ENCODE data around the gene AHI1. TPM values are rescaled to one million over a fixed set of nuclear protein-coding genes. Genes with fewer than 3 reads are reported as not detected.

Gene AHI1
- total RNA-seq, 2 donors from 2014 or later, result 18.0 to 37.9 TPM

DNA sequence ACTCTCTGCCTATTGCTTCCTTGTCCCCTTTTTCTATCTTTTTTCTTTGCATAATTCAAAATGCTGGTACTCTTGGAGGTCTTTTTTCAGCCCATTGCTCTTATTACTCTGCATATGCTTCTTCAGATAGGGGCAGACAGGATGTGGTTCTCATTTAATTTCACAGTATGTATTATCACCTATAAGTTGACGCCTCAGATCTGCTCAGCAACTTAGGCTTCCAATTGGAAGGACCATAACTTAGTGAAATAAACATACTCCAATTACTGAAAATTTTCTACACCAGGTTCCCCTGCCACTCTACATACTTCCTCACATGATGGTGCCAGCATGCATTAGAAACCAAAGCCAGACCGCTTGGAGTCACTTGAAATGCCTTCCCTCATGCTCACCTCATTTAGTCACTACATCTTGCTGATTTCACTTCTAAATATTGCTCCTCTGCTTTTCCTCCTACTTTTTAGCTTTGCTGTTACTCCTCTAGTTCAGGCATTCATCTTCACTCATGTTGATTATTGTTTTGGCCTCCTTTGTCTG, 34.5 kb upstream of the AHI1 start:
- Histone ChIP-seq H3K27ac (no peak overlapping the region), H3K4me1 (replicated peaks) (no peaks in the 10 kb centered on the region), H3K4me3 (no peak overlapping the region), H3K27me3 (replicated peaks; ENCODE audit: insufficient read depth) (no peaks in the 10 kb centered on the region), H3K36me3 (no peaks in the 10 kb centered on the region), H3K9me3 (no peaks in the 10 kb centered on the region)
- TF ChIP-seq, protein P1, sequence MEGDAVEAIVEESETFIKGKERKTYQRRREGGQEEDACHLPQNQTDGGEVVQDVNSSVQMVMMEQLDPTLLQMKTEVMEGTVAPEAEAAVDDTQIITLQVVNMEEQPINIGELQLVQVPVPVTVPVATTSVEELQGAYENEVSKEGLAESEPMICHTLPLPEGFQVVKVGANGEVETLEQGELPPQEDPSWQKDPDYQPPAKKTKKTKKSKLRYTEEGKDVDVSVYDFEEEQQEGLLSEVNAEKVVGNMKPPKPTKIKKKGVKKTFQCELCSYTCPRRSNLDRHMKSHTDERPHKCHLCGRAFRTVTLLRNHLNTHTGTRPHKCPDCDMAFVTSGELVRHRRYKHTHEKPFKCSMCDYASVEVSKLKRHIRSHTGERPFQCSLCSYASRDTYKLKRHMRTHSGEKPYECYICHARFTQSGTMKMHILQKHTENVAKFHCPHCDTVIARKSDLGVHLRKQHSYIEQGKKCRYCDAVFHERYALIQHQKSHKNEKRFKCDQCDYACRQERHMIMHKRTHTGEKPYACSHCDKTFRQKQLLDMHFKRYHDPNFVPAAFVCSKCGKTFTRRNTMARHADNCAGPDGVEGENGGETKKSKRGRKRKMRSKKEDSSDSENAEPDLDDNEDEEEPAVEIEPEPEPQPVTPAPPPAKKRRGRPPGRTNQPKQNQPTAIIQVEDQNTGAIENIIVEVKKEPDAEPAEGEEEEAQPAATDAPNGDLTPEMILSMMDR (IDR thresholded peaks at IDR 0.05), result no peak
- TF ChIP-seq POLR2A (IDR thresholded peaks at IDR 0.05), result no peak
- no peak for TF ChIP-seq POLR2AphosphoS5 (IDR thresholded peaks at IDR 0.05)
- DNase-seq (ENCODE audit: low spot score), result no peak
- 95% methylated on average over 2 of the region's 2 CpGs for WGBS
- intact Hi-C loops (cut with DNase I), result loop anchor here (10.0 kb wide), 2 partner anchors 403 to 783 kb away; no protein-coding TSS in a partner anchor

DNA sequence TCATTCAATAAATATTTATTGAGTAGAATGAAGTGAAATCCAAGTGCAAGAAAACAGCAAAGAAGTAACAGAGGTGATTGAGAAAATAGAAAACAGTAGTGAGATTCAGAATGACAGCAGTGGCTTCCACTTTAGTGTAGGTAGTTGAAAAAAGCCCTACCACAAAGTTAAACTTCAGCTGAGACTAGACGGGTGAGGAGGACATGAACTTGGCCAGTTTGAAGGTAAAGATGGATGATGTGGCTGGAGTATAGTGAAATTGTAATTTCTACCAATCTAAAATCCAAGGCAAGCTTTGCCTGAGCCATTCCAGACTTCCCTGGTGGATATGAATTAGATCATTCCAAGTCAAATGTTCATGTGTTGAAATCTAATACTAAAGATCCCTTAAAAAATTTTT, 32.6 kb upstream of the AHI1 start:
- intact Hi-C loops (cut with DNase I), result loop anchor here (10.0 kb wide), 2 partner anchors 405 to 785 kb away; no protein-coding TSS in a partner anchor
- 68% methylated on average over 1 of the region's 1 CpG for WGBS
- Histone ChIP-seq H3K4me1 (replicated peaks) (no peaks in the 10 kb centered on the region), H3K4me3 (no peak overlapping the region), H3K27me3 (replicated peaks; ENCODE audit: insufficient read depth) (no peaks in the 10 kb centered on the region), H3K36me3 (no peaks in the 10 kb centered on the region), H3K9me3 (no peaks in the 10 kb centered on the region), H3K27ac (no peak overlapping the region)
- TF ChIP-seq, protein P1 (IDR thresholded peaks at IDR 0.05), result no peak
- TF ChIP-seq POLR2A (IDR thresholded peaks at IDR 0.05) (no peak), POLR2AphosphoS5 (IDR thresholded peaks at IDR 0.05) (no peak)
- DNase-seq (ENCODE audit: low spot score), result no peak

DNA sequence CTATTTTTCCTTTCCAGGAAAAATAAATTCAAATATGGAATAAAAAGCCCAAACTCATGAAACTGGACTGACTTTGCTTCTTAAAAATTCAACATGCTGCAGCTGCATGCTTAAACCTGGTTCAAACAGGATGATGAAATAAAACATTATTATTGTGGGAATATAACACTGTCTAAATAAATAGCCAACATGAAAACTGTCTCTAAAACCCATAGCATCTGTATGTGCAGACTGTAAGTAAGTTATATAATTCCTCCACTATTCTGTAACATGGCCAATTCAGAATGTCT, 30.4 kb upstream of the AHI1 start:
- no peak for DNase-seq (ENCODE audit: low spot score)
- TF ChIP-seq POLR2A (IDR thresholded peaks at IDR 0.05) (no peak), POLR2AphosphoS5 (IDR thresholded peaks at IDR 0.05) (no peak)
- TF ChIP-seq, protein P1 (IDR thresholded peaks at IDR 0.05), result no peak
- Histone ChIP-seq H3K4me3 (no peak overlapping the region), H3K9me3 (no peaks in the 10 kb centered on the region), H3K27me3 (replicated peaks; ENCODE audit: insufficient read depth) (no peaks in the 10 kb centered on the region), H3K36me3 (no peaks in the 10 kb centered on the region), H3K27ac (no peak overlapping the region), H3K4me1 (replicated peaks) (no peaks in the 10 kb centered on the region)
- intact Hi-C loops (cut with DNase I), result no loop called here

DNA sequence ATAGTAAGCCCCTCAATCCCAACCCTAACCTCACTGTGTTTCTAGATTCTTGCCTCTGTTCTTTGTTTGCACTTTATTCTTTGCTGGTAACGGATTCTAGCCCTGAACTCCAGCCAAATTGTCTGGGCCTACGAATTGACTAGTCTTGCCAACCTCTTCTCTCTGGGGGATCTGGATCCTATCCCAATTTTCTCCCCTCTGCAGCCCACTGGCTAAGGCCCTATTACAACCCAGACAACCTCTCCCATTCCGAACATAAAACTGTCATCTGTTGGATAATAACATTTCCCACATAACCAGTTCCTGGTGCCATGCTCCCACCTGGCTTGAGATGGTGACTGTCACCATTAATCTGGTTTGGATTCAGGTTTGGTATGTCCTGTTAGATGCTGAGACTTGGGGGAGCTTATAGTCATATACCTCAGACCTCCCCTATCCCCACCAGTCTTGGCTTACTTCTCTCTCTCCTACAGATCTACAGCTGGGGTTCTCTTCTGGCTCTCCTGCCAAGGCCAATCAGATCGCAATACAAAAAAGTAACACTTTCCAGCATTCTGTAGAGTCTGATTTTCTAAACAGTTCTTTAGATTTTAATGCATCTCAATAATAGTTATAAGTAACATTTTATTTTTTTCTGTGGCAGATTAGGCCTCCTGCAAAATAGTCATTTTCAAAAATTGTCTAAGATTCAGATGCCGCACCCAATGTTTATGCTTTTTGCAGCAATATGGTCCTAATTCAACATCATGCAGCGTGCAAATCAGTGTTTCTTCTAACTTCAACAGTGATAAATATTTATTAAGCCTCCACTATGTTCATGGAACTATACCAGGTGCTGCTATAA, 29.8 kb upstream of the AHI1 start:
- Histone ChIP-seq H3K27me3 (replicated peaks; ENCODE audit: insufficient read depth) (no peaks in the 10 kb centered on the region), H3K4me3 (no peak overlapping the region), H3K36me3 (no peaks in the 10 kb centered on the region), H3K9me3 (no peaks in the 10 kb centered on the region), H3K4me1 (replicated peaks) (no peaks in the 10 kb centered on the region), H3K27ac (no peak overlapping the region)
- intact Hi-C loops (cut with DNase I), result no loop called here
- WGBS, result 74% methylated on average over 6 of the region's 6 CpGs
- DNase-seq (ENCODE audit: low spot score), result no peak
- TF ChIP-seq, protein P1 (IDR thresholded peaks at IDR 0.05), result no peak
- TF ChIP-seq POLR2AphosphoS5 (IDR thresholded peaks at IDR 0.05) (no peak), POLR2A (IDR thresholded peaks at IDR 0.05) (no peak)

DNA sequence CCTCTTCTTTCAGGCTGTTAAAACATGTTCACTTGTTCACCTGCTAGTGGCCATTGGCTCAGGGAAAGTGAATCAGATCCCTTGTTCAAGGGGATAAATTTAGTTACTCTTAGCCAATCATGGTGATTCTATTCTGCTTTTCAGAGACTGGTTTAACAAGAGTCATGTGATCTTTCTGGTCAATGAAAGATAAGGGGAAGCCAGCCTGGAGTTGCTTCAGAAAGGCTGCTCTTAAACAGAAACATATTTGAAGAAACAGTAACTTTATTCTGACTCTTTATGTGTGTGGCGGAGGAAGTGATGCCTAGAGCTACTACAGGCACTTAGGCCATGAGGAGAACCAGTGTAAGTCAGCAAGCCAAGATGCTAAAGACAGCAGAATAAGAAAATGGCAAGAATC, 28.1 kb upstream of the AHI1 start:
- no peaks in the 10 kb centered on the region for H3K9me3 ChIP-seq
- TF ChIP-seq POLR2A (IDR thresholded peaks at IDR 0.05), result no peak
- TF ChIP-seq POLR2AphosphoS5 (IDR thresholded peaks at IDR 0.05), result no peak
- TF ChIP-seq, protein P1 (IDR thresholded peaks at IDR 0.05), result no peak
- H3K27ac ChIP-seq, result no peak overlapping the region
- 91% methylated on average over 1 of the region's 1 CpG for WGBS
- DNase-seq (ENCODE audit: low spot score), result no peak
- no peak overlapping the region for H3K4me3 ChIP-seq
- intact Hi-C loops (cut with DNase I), result no loop called here
- H3K27me3 ChIP-seq (replicated peaks; ENCODE audit: insufficient read depth), result no peaks in the 10 kb centered on the region
- no peaks in the 10 kb centered on the region for H3K4me1 ChIP-seq (replicated peaks)
- no peaks in the 10 kb centered on the region for H3K36me3 ChIP-seq
